ENCODE results near the gene DENND1A. TPM values are rescaled to one million over a fixed set of nuclear protein-coding genes. Genes with fewer than 3 reads are reported as not detected.

Gene DENND1A
- total RNA-seq, 1 experiment from 2014 or later: 23.5 TPM

DNA sequence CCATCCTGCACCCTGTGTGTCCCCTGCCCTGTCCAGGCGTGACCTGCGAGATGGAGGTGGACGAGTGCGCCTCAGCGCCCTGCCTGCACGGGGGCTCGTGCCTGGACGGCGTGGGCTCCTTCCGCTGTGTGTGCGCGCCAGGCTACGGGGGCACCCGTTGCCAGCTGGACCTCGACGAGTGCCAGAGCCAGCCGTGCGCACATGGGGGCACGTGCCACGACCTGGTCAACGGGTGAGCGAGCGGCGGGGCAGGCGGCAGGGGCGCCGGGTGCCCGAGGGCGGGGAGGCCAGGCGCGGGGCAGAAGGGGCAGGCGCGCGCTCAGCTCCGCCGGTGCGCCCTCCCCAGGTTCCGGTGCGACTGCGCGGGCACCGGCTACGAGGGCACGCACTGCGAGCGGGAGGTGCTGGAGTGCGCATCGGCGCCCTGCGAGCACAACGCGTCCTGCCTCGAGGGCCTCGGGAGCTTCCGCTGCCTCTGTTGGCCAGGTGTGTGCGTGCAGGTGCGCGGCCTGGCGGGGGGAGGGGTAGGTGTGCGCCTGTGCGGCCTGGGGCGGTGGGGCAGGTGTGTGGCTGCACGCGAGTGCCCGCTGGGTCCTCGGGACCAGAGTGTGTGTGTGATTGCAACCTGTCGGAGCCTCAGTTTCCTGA lies 563.9 kb downstream of the DENND1A start:
- Mint-ChIP-seq H3K4me3 (no peak overlapping the region), H3K27ac (no peak overlapping the region), H3K9me3 (no peaks in the 10 kb centered on the region), H3K4me1 (peaks cover 19% of the 10 kb centered on the region), H3K27me3 (ENCODE audit: low read depth) (peaks cover 27% of the 10 kb centered on the region), H3K36me3 (no peaks in the 10 kb centered on the region)
- TF ChIP-seq NR2C2 (CRISPR knock-in tag; IDR thresholded peaks at IDR 0.05): no peak
- no peak for TF ChIP-seq TP53 (CRISPR knock-in tag; IDR thresholded peaks at IDR 0.05)
- TF ChIP-seq ATF3 (CRISPR knock-in tag; conservative IDR thresholded peaks at IDR 0.05): no peak
- 0 out of 2 replicates have a peak, but pooled peaks have one; percentile 79 for TF ChIP-seq RELA (CRISPR knock-in tag; IDR thresholded peaks at IDR 0.05; ENCODE audit: borderline replicate concordance)
- DNase-seq (ENCODE audit: low spot score) (peak; percentile 75), ATAC-seq (peak; percentile 70)
- ChIA-PET POLR2A (interaction anchor here (0.7 kb wide), 1 partner anchor 15 kb away, joined by 4 read pairs; no protein-coding TSS in a partner anchor), CTCF (interaction anchor here (0.8 to 2.1 kb wide), 7 partner anchors 9 to 675 kb away, joined by 3 to 34 read pairs (median 4); partner anchors contain the start of gene CRB2)

- DNase-seq (ENCODE audit: low spot score) (peak; percentile 56), ATAC-seq (peak; percentile 60)
- peak overlapping the region; percentile 24; the same call in 1 of the 2 replicates for H3K4me3 Mint-ChIP-seq
- H3K27ac Mint-ChIP-seq: no peak overlapping the region
- peaks cover 27% of the 10 kb centered on the region for H3K27me3 Mint-ChIP-seq (ENCODE audit: low read depth)
- CTCF ChIA-PET: interaction anchor here (0.6 to 2.1 kb wide), 6 partner anchors 9 to 676 kb away, joined by 3 to 34 read pairs (median 4); partner anchors contain the start of gene CRB2
- POLR2A ChIA-PET: no interaction called here
- H3K36me3 Mint-ChIP-seq: no peaks in the 10 kb centered on the region
- TF ChIP-seq HMGXB4 (CRISPR knock-in tag; IDR thresholded peaks at IDR 0.05) (no peak), ZNF138 (CRISPR knock-in tag; conservative IDR thresholded peaks at IDR 0.05) (no peak), SMAD4 (CRISPR knock-in tag; IDR thresholded peaks at IDR 0.05) (no peak), FOXJ3 (CRISPR knock-in tag; IDR thresholded peaks at IDR 0.05; ENCODE audit: borderline replicate concordance) (no peak), ATF3 (CRISPR knock-in tag; conservative IDR thresholded peaks at IDR 0.05) (no peak), ZMAT4 (CRISPR knock-in tag; IDR thresholded peaks at IDR 0.05) (no peak), CTCF (IDR thresholded peaks at IDR 0.05) (peak; percentile 15; the same call in 1 of the 2 replicates), AR (CRISPR knock-in tag; IDR thresholded peaks at IDR 0.05) (no peak)
- H3K4me1 Mint-ChIP-seq: peaks cover 24% of the 10 kb centered on the region
- H3K9me3 Mint-ChIP-seq: no peaks in the 10 kb centered on the region
Observed at GRCh38 chr9:123365287-123365880, 564.5 kb downstream of the DENND1A start.

- CTCF ChIA-PET: interaction anchor here (0.6 kb wide), 1 partner anchor 9 kb away, joined by 3 read pairs; no protein-coding TSS in a partner anchor
- no peak for ATAC-seq
- no peak for DNase-seq (ENCODE audit: low spot score)
- H3K27me3 Mint-ChIP-seq (ENCODE audit: low read depth): peaks cover 23% of the 10 kb centered on the region
- H3K27ac Mint-ChIP-seq: no peak overlapping the region
- POLR2A ChIA-PET: no interaction called here
- no peaks in the 10 kb centered on the region for H3K9me3 Mint-ChIP-seq
- H3K4me1 Mint-ChIP-seq: peaks cover 32% of the 10 kb centered on the region
- H3K4me3 Mint-ChIP-seq: no peak overlapping the region
- H3K36me3 Mint-ChIP-seq: no peaks in the 10 kb centered on the region
- no peak for TF ChIP-seq GTF2I (CRISPR knock-in tag; conservative IDR thresholded peaks at IDR 0.05)
- TF ChIP-seq SOX15 (CRISPR knock-in tag; IDR thresholded peaks at IDR 0.05): no peak
- no peak for TF ChIP-seq ERG (CRISPR knock-in tag; IDR thresholded peaks at IDR 0.05)
- TF ChIP-seq, protein P1, sequence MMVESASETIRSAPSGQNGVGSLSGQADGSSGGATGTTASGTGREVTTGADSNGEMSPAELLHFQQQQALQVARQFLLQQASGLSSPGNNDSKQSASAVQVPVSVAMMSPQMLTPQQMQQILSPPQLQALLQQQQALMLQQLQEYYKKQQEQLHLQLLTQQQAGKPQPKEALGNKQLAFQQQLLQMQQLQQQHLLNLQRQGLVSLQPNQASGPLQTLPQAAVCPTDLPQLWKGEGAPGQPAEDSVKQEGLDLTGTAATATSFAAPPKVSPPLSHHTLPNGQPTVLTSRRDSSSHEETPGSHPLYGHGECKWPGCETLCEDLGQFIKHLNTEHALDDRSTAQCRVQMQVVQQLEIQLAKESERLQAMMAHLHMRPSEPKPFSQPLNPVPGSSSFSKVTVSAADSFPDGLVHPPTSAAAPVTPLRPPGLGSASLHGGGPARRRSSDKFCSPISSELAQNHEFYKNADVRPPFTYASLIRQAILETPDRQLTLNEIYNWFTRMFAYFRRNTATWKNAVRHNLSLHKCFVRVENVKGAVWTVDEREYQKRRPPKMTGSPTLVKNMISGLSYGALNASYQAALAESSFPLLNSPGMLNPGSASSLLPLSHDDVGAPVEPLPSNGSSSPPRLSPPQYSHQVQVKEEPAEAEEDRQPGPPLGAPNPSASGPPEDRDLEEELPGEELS (CRISPR knock-in tag; IDR thresholded peaks at IDR 0.05): no peak
- TF ChIP-seq FOXP1 (CRISPR knock-in tag; IDR thresholded peaks at IDR 0.05; ENCODE audit: borderline replicate concordance): no peak
Observed at GRCh38 chr9:123364241-123364824, 565.6 kb downstream of the DENND1A start.
